HG02678 (cell line): ENCODE results near the gene HYAL1.
"Not testable (repeated sequence)": the region's sequence is repeated elsewhere in the genome, so short reads cannot be mapped to it uniquely, and the experiment has no call there.

Source experiments
- ATAC-seq: cut with Tn5 transposase; IDR thresholded peaks from one replicate; pipeline ENCODE4 v1.9.1; 2021; ENCODE audit warnings: mild to moderate bottlenecking, moderate library complexity; ENCODE audit not compliant: unreplicated experiment

Gene HYAL1

DNA sequence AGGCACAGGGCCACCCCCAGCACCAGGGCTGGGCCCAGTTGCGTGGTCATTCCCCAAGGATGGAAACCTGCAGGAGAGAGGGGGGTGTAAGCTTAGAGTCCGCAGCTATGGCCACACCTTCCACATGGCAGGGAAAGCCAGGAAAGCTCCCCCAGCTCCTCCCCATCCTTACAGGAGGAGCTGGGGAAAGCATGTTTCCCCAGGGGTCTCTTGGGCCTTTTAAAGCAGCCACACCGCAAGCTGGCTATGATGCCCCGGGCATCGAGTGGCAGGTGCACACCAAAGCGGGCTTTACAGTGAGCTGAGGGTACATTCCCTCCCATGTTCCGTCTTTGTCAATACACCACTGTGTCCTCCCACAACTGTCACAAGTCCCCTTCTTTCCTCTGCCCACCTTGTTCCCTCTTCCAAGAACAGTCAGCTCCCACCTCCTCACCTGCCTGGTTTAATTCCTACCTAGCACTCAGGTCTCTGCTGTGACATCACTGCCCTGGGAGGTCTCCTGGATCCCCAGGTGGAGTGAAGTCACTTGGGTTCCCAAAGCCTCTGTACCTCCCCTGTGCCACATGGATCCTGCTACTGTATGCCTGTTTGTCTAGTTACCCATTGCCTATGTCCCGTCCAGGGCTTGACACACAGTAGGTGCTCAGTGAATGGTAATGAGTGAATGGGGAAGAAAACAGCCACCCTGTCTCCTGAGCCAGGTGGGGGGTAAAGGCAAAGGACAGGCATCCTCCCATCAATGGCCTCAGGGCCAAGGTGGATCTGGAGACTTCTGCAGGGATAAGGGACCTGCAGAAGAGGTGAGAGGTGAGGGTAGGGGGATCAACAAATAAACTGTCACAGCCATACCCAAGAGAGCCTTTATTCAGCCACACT, 7.6 kb downstream of the HYAL1 start:
- no peak for ATAC-seq

DNA sequence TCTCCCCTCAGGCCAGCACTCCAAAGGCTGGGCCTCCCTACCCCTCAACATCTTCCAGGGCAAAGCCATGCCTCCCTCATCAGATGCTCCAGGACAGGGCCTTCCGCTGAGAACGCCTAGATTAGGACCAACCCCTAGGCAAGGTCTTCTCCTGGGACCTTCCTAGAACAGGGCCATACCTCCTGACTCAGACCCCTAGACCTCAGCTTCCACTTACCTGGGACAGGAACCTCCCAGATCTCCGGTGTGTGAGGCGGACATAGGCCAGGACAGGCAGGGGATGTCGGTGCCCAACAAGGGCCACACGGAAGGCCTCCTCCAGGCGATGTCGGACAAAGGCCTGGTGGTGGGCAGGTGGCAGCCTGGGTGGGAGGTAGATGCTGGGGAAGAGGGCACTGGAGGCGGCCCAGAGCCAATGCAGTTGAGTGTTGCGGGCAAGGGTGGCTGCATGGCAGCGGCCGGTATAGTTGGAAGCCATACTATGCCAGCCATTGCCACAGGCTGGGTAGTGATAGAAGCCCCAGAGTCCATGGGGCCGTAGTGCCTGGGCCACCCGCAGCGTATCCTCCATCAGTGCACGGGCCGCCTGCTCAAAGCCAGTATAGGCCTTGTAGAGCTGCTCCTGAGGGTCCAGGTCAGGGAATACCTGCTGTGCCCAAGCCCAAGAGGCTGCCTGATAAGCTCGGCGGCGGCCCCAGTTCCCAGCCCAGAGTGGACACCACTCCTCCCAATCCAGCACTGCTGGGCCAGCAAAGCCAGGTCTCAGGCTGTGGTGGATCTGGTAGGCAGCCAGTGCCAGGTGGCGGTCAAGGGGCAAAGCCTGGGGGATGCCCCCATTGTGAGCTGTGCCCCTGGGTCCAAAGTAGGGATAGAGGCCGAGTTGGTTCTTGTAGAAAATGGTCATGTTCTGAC, 8.6 kb downstream of the HYAL1 start:
- no peak for ATAC-seq

DNA sequence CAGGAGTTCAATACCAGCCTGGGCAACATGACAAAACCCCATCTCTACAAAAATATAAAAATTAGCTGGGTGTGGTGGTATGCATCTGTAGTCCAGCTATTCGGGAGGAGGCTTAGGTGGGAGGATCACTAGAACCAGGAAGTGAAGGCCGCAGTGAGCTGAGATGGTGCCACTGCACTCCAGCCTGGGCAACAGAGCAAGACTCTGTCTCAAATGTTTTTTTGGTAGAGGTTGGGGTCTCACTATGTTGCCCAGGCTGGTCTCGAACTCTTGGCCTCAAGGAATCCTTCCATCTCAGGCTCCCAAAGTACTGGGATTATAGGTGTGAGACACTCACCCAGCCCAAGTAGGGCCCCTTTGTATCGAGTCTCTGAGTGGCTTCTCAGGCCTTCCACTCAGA, 9.3 kb downstream of the HYAL1 start:
- ATAC-seq = no peak

- ATAC-seq = no peak
Measured at GRCh38 chr3:50293079-50293801, 10.1 kb downstream of the HYAL1 start.

DNA sequence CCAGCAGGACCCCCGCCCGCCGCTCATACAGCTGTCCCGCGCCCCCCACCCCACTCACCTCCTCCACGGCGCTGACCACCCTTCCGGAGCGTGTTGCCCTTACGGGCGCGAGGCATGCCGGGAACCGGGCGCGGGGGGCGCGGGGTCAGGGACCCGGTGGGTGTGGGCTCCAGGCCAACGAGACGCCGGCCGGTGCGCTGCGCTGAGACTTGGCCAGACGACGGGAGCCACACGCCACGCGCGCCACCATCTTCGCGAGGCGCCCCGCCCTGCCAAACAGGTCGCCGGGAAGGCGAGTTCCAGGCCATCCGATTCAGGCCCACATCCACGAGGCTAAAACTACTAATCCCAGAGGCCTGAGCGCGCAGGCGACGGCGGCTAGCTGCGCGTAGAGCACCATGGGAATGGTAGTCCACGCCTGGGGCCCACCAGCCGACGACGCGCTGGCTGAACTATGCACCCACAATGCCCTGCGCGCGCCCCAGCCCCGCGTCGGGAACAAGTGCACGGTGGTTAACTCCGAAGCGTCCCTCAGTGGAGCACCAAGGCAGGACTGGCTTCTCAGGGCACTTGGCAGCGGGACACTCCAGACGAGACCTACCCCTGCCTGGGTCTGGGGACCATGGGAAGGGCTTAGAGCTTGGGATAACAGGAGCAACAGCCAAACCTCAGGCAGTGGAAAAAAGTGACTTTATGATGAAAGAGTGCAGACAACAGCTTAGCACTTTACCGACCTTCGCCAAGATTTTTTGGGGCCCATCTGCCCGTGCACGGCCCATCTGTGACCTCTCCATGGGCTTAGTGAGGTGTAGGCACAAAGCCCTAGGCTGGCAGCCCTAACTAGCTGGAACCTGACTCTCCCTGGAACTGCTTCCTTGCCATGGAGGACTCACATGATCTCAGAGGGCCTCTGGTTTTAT, 11.0 kb downstream of the HYAL1 start, which contains the start of gene IFRD2:
TSS of gene IFRD2 (minus strand) at position 271 of the 920 bp plus-strand sequence. CDS start at position 116, 155 bp downstream.
- peak; percentile 97 for ATAC-seq

DNA sequence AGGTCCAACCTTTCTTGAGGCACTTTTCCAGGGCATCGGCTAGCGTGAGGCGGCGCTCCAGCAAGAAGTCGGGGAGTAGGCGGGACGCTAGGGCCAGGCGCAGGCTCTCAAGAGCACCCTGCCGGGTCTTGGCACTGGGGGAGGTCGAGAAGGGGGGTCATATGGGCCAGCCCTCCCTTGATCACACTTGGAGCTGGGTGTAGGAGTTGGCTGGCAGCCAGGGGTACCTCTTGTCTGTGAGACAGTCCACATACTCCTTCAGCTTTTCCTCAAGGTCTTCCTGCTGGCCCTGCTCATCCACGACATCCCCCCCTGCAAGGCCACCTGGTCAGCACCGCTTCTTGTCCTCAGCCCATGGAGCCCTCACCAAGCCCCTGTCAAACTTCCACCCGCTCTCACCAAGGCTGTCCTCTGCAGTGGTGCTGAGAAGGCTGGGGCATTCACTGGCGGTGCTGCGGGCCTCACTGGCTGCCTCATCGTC, 13.2 kb downstream of the HYAL1 start:
- no peak for ATAC-seq

DNA sequence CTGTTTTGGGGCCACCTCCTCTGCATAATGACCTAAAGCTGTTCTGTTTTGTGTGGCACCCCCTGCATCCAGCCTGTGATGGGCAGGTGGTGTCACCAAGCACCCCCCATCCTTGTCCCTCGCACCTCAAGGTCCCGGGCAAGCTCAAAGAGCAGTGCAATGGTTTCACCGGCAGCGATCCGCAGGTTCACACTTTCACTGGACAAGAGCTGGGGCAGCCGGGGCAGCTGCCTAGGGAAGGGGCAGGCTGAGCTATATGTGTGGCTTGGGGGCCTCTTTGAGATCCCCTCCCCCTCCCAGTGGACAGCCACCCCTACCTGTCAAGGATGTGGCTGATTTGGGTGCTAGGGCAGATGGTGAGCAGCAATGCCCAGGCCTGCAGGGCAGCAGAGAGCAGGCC, 14.2 kb downstream of the HYAL1 start:
- ATAC-seq = no peak

- ATAC-seq = no peak
Measured at GRCh38 chr3:50288387-50289007, 14.9 kb downstream of the HYAL1 start.

DNA sequence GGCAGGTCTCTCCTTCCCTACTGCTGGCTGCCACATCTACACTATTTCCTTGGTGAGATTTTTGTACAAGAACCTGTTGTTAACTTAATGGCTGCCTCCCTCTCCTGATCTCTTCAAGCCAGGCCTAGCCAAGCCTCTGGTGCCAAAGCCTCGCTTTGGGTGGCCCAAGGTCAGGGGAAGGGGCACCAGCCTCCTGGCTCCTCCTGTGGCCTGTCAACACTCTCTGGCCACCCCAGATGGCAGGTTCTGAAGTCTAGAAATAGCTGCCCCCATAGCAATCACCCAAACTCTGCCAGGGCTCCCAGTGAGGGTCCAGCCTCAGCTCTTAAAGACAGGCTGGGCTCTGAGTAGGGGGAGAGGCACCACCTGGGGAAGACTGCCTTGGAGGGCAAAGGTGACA, 16.1 kb downstream of the HYAL1 start:
- ATAC-seq = no peak

DNA sequence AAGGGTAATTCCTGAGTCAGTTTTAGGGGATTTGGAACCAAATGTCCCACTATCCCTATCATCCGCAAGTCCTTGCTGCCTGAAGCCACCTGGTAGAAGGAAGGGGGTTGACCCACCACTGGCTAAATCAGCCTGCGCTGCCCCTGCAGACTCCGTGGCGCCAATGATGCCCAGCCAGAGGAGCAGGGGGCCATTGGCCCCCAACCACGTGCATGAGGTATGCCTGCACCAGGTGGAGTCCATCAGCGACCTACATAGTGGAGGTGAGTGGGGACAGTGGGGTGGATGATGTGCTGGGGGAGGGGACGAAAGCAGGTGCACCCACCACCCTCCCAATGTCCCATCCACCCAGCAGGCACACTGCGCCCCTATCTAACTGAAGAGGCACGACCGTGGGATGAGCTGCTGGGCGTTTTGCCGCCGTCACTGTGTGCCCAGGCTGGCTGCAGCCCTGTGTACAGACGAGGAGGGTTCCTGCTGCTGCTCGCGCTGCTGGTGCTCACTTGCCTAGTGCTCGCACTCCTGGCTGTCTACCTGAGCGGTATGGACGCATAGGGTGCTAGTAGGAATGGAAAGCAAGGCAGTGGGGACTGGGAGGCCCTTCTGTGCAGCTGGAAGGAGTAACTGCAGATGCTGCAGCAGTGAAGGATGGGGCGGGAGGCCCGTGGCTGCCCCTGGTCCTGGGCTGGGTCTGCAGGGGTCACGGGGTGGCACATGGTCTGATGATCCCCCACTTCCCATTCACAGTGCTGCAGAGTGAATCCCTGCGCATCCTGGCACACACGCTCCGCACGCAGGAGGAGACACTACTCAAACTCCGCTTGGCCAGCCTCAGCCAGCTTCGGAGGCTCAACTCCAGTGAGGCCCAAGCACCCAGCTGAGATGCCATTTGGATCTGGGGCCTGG, 16.8 kb downstream of the HYAL1 start:
- ATAC-seq = no peak

DNA sequence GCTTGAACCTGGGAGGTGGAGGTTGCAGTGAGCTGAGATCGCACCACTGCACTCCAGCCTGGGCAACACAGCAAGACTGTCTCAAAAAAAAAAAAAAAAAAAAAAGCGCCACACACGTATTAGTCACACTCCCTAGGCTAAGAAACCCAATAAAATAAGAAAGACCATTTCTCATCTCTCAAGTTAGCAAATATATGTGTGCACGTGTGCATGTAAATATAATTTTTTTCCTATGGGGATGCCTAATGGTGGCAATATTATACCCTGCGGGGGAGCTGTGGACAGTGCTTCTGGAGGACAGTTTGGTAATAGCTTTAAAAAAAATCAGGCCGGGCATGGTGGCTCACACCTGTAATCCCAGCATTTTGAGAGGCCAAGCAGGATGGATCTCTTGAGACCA, 19.3 kb downstream of the HYAL1 start:
- not testable (repeated sequence) for ATAC-seq

DNA sequence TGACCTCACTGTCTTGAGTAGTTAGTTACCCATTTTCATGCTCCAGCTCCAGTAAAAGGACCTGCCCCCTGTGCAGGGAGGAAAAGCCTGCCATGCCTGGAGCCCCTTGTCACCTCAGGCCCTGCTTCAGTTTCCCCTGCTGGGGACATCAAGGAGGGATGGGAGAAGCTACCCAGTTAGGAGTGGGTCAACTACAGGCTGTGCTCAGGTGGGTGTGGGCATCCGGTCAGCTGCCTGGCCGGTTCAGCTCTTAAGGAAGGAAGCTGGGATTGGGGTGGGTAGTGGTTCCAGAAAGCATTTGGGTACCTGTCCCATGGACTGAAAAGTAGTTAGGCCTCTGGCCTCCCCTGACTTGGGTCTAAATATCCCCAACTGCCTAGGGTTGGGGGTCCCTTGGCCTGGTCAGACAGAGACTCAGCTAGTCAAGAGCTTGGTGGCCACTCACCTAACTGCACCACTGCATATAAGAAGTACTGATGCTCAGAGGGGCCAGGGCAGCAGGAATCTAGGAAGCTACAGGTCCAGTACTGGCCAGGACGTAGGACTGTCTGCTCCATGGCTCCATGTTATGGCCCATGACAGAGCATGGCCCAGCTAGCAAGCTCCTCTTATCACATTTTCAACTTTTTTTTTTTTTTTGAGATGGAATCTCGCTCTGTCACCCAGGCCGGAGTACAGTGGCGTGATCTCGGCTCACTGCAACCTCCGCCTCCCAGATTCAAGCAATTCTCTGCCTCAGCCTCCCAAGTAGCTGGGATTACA, 23.9 kb downstream of the HYAL1 start:
- no peak for ATAC-seq

DNA sequence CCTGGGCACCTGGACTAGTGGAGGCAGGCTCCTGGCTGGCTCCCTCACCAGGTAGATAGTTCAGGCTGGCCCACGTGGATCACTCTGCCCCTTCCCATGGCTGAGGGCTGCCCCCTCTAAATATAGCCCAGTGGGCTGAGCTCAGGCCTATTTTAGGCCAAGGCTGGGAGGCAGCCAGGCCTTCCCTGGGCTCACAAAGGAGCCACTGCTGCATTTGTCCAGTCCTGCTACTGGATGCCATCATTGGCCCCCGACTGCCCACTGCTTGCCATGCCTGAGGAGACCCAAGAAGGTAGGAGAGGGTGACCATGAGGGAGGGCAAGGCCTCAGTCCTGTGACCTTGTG, 24.5 kb downstream of the HYAL1 start, which contains the start of gene LSMEM2:
TSS of gene LSMEM2 (plus strand) at position 208 of the 345 bp plus-strand sequence. CDS start at position 235, 27 bp downstream.
- no peak for ATAC-seq

- no peak for ATAC-seq
Measured at GRCh38 chr3:50278123-50278879, 25.1 kb downstream of the HYAL1 start.

GRCh38 chr3:50276762-50277101, 26.6 kb downstream of the HYAL1 start:
- no peak for ATAC-seq

DNA sequence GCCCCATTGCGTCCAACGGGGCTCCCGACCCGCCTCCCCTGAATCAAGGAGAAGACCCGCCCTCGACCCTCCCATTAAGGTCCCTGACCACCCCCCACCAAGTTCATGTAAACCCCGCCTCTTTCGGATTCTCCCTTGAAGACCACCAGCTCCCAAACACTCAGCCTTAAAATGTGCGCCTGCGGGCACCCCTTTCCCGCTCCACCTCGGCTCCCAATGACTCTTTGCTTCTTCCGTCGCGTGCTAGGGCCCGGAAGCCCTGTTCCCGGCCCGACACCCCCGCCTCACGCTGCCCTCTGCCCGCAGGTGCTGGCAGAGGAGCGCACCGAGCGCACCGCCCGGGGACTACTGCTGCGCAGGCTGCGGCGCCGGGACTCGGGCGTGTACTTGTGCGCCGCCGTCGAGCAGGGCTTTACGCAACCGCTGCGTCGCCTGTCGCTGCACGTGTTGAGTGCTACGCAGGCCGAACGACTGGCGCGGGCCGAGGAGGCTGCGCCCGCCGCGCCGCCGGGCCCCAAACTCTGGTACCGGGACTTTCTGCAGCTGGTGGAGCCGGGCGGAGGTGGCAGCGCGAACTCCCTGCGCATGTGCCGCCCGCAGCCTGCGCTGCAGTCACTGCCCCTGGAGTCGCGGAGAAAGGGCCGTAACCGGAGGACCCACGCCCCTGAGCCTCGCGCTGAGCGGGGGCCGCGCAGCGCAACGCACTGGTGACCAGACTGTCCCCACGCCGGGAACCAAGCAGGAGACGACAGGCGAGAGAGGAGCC, 27.2 kb downstream of the HYAL1 start:
- ATAC-seq = no peak
